C4-2B (cell line): ENCODE measurements around the gene GRB2.

Source experiments
- ZFX ChIP-seq: fragments of 450-650 bp; IDR thresholded peaks from 2 replicates; pipeline ENCODE4 v1.6.1; 2017
- TF ChIP-seq, protein P1 (sequence below): fragments of 450-650 bp; conservative IDR thresholded peaks from 2 replicates; pipeline ENCODE4 v1.5.1; 2017; ENCODE audit warnings: mild to moderate bottlenecking

GRCh38 chr17:75416006-75416405 is 10.5 kb upstream of the GRB2 start:
- TF ChIP-seq, protein P1, sequence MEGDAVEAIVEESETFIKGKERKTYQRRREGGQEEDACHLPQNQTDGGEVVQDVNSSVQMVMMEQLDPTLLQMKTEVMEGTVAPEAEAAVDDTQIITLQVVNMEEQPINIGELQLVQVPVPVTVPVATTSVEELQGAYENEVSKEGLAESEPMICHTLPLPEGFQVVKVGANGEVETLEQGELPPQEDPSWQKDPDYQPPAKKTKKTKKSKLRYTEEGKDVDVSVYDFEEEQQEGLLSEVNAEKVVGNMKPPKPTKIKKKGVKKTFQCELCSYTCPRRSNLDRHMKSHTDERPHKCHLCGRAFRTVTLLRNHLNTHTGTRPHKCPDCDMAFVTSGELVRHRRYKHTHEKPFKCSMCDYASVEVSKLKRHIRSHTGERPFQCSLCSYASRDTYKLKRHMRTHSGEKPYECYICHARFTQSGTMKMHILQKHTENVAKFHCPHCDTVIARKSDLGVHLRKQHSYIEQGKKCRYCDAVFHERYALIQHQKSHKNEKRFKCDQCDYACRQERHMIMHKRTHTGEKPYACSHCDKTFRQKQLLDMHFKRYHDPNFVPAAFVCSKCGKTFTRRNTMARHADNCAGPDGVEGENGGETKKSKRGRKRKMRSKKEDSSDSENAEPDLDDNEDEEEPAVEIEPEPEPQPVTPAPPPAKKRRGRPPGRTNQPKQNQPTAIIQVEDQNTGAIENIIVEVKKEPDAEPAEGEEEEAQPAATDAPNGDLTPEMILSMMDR: no peak
- no peak for TF ChIP-seq ZFX
